Ascending aorta (tissue), 2 donors: Measurements from ENCODE around the gene SPTLC1. TPM values are rescaled to one million over a fixed set of nuclear protein-coding genes. Genes with fewer than 3 reads are reported as not detected.

Experiments
- DNase-seq, 2 donors: peaks; one replicate each; pipeline ENCODE4 v3.0.0-alpha.2; 2019; ENCODE audit warnings: low spot score in 2 of 2
- H3K27ac ChIP-seq, 2 donors: fragments of 200-600 bp; sonication (generic); one replicate each; pipeline ENCODE4 v1.5.1; 2016 to 2017; ENCODE audit warnings: mild to moderate bottlenecking in 1 of 2
- H3K27me3 ChIP-seq: fragments of 200-600 bp; sonication (generic); one replicate; pipeline ENCODE4 v1.5.1; 2017
- H3K36me3 ChIP-seq, 2 donors: fragments of 200-600 bp; sonication (generic); one replicate each; pipeline ENCODE4 v1.5.1; 2016
- H3K4me1 ChIP-seq, 2 donors: fragments of 200-600 bp; sonication (generic); one replicate each; pipeline ENCODE4 v1.5.1; 2016 to 2017; ENCODE audit warnings: mild to moderate bottlenecking in 1 of 2
- H3K4me3 ChIP-seq, 2 donors: fragments of 200-600 bp; sonication (generic); one replicate each; pipeline ENCODE4 v1.5.1; 2016 to 2017; ENCODE audit warnings: mild to moderate bottlenecking in 1 of 2
- H3K9me3 ChIP-seq, 2 donors: fragments of 200-600 bp; sonication (generic); one replicate each; pipeline ENCODE4 v1.5.1; 2016
- intact Hi-C: fragments of 100-400 bp; cut with DNase I; formaldehyde crosslinking; loops from one replicate; pipeline ENCODE4 v1.15.1; 2023
- total RNA-seq: library from RNA; depleted of rRNA; stranded (reverse); fragments of >200 nt; gene quantifications from one replicate; pipeline ENCODE4 v1.1.0, GENCODE V29; 2016
- TF ChIP-seq, protein P1 (sequence below), 3 experiments: fragments of 200-600 bp in 2 of 3; fragments of 450-650 bp in 1 of 3; sonication (generic) in 2 of 3; IDR thresholded peaks; one replicate each; pipeline ENCODE4 v1.5.1; 2016 to 2019; ENCODE audit warnings: antibody characterized with exemption in 3 of 3, mild to moderate bottlenecking in 1 of 3, moderate library complexity in 1 of 3

The SPTLC1 gene
- total RNA-seq, 1 donor from 2014 or later, result 48.0 TPM

DNA sequence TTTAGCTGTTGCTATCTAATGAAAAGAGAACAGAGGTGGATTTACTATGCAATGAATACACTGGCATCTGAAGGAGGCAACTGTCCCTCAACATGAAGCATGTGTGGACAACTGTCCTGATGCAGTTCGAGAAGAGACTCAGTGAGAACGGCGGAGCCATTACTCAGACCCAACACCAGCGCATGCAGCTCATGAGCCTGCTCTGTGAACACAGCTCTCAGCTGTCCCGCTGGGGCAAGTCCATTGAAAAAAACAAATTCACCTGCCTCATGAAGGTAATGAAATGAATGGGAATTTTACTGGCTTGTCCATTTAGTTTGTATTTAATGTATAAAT is 78.8 kb downstream of the SPTLC1 start:
- Histone ChIP-seq H3K4me1 (no peaks in the 10 kb centered on the region), H3K27ac (no peak overlapping the region), H3K36me3 (peaks cover 51 to 71% of the 10 kb centered on the region in 2 donors), H3K27me3 (no peaks in the 10 kb centered on the region), H3K9me3 (peaks cover 0 to 4% of the 10 kb centered on the region in 2 donors), H3K4me3 (no peak overlapping the region)
- intact Hi-C loops, result no loop called here
- TF ChIP-seq, protein P1, sequence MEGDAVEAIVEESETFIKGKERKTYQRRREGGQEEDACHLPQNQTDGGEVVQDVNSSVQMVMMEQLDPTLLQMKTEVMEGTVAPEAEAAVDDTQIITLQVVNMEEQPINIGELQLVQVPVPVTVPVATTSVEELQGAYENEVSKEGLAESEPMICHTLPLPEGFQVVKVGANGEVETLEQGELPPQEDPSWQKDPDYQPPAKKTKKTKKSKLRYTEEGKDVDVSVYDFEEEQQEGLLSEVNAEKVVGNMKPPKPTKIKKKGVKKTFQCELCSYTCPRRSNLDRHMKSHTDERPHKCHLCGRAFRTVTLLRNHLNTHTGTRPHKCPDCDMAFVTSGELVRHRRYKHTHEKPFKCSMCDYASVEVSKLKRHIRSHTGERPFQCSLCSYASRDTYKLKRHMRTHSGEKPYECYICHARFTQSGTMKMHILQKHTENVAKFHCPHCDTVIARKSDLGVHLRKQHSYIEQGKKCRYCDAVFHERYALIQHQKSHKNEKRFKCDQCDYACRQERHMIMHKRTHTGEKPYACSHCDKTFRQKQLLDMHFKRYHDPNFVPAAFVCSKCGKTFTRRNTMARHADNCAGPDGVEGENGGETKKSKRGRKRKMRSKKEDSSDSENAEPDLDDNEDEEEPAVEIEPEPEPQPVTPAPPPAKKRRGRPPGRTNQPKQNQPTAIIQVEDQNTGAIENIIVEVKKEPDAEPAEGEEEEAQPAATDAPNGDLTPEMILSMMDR (IDR thresholded peaks at IDR 0.05), result no peak
- DNase-seq, result no peak

DNA sequence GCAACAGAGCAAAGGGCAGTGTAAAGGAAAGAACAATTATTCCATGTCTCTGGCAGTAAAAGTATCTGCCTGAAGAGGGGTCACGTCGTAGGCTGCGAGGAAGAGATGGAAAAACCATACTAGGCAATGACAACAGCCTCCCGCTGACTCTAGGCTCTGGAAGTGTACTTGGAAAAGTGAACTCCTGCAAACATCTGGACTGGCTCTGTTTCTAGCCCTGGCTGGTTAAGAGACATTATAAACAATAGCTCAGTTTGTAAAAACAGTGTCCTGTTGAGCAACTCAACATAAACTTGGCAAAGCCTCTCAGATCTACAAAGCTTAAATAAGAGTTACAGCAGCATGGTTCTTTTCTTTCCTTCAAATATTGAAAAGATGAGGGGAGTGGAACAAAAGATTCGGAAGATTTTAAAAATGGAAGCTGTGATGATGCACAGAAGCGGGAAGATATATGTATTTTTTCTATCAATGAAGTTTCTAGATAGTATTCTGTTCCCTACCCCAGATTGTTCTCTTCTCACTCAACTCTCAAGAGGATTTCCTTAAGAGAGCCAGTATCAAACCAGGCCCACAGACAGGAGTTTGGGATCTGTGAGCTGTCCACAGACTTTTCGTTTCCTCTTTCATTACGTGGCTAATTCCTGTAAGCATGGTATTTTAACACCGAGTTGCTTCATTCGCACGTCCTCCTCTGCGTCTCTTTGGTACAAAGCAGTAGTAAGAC is 79.4 kb downstream of the SPTLC1 start:
- H3K4me1 ChIP-seq, result no peaks in the 10 kb centered on the region
- H3K27ac ChIP-seq, result no peak overlapping the region
- no peaks in the 10 kb centered on the region for H3K9me3 ChIP-seq
- DNase-seq, result no peak
- TF ChIP-seq, protein P1 (IDR thresholded peaks at IDR 0.05), result no peak
- H3K4me3 ChIP-seq, result no peak overlapping the region
- H3K36me3 ChIP-seq, result peaks cover 49 to 70% of the 10 kb centered on the region in 2 donors
- intact Hi-C loops, result no loop called here
- H3K27me3 ChIP-seq, result no peaks in the 10 kb centered on the region

DNA sequence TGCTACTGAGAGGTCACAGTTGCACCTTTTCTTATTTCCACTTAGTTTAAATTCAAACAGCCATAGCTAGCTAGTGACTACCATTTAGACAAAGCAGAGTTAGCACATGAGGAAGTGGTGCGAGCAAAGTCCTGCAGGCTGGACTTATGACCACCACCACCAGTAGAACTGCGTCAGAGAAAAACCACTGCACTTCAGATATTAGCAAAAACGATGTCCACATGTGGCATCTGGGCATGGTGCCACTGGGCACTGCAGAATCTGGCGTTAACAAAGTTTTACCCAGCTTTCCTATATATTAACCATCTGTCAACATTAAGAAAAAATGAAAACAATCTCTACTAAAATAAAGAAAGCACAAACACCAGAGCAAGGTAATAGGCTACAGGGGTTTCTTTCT is 80.1 kb downstream of the SPTLC1 start:
- Histone ChIP-seq H3K4me1 (no peaks in the 10 kb centered on the region), H3K4me3 (no peak overlapping the region), H3K36me3 (peaks cover 52 to 65% of the 10 kb centered on the region in 2 donors), H3K9me3 (no peaks in the 10 kb centered on the region), H3K27me3 (no peaks in the 10 kb centered on the region), H3K27ac (no peak overlapping the region)
- intact Hi-C loops, result no loop called here
- DNase-seq, result no peak
- TF ChIP-seq, protein P1 (IDR thresholded peaks at IDR 0.05), result no peak

GRCh38 chr9:92033991-92034390 is 81.2 kb downstream of the SPTLC1 start:
- TF ChIP-seq, protein P1 (IDR thresholded peaks at IDR 0.05), result no peak
- H3K36me3 ChIP-seq, result peaks cover 53 to 65% of the 10 kb centered on the region in 2 donors
- no peak overlapping the region for H3K27ac ChIP-seq
- no peaks in the 10 kb centered on the region for H3K27me3 ChIP-seq
- no peaks in the 10 kb centered on the region for H3K9me3 ChIP-seq
- H3K4me1 ChIP-seq, result no peaks in the 10 kb centered on the region
- H3K4me3 ChIP-seq, result no peak overlapping the region
- DNase-seq, result no peak
- intact Hi-C loops, result no loop called here

DNA sequence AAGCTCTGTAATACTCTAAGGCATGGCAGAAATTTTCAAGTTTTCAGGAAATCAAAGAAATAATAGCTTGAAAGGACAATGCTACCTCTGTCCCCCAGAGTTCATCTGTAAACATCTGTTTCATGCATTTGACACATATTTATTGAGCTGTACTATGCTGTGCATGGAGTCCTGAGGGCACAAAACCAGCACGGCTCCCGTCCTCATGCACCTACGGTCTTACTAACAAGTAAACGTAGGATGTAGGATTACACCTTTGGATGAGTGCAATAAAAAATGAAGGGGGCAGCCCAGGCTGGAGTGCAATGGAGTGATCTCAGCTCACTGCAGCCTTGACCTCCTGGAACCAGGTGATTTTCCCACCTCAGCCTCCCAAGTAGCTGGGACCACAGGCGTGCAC is 81.9 kb downstream of the SPTLC1 start:
- TF ChIP-seq, protein P1 (IDR thresholded peaks at IDR 0.05), result no peak
- H3K27me3 ChIP-seq, result no peaks in the 10 kb centered on the region
- no peaks in the 10 kb centered on the region for H3K4me1 ChIP-seq
- intact Hi-C loops, result no loop called here
- no peak for DNase-seq
- no peak overlapping the region for H3K27ac ChIP-seq
- H3K9me3 ChIP-seq, result no peaks in the 10 kb centered on the region
- H3K36me3 ChIP-seq, result peaks cover 51 to 61% of the 10 kb centered on the region in 2 donors
- no peak overlapping the region for H3K4me3 ChIP-seq
